PFSK-1 (cell line): ENCODE results near the gene PROM2.

ENCODE experiments used
- POLR2AphosphoS5 ChIP-seq: IDR thresholded peaks from 2 replicates; pipeline ENCODE4 v1.6.1; 2012; ENCODE audit warnings: low read depth, mild to moderate bottlenecking, control low read depth, low read length, moderate library complexity
- REST ChIP-seq, 2 experiments: IDR thresholded peaks; 2 replicates each; pipeline versions ENCODE4 v1.6.1 to v1.8.0; 2011 to 2012; ENCODE audit warnings: low read depth in 2 of 2, low read length in 2 of 2, control low read depth in 1 of 2, inconsistent platforms in 1 of 2, mild to moderate bottlenecking in 1 of 2, moderate library complexity in 1 of 2; ENCODE audit not compliant: insufficient read depth in 1 of 2
- SIN3A ChIP-seq: IDR thresholded peaks from 2 replicates; pipeline ENCODE4 v1.6.1; 2012; ENCODE audit warnings: mild to moderate bottlenecking, low read length, moderate library complexity, borderline replicate concordance; ENCODE audit not compliant: insufficient read depth
- TAF1 ChIP-seq: IDR thresholded peaks from 2 replicates; pipeline ENCODE4 v1.6.1; 2012; ENCODE audit warnings: low read length, control low read depth, borderline replicate concordance; ENCODE audit not compliant: insufficient read depth

GRCh38 chr2:95317665-95318425 is 43.6 kb downstream of the PROM2 start:
- no peak for TF ChIP-seq TAF1
- TF ChIP-seq REST (IDR thresholded peaks at IDR 0.05; ENCODE audit: insufficient read depth in 1 of 2, low read depth in 2 of 2, low read length in 2 of 2), result no peak
- TF ChIP-seq POLR2AphosphoS5, result no peak
- TF ChIP-seq SIN3A, result no peak
